ENCODE measurements around the gene PCDHA1. TPM values are rescaled to one million over a fixed set of nuclear protein-coding genes. Genes with fewer than 3 reads are reported as not detected.
A peak's percentile ranks its signal among the peaks of the same experiment; 100 is the strongest.

The PCDHA1 gene
- total RNA-seq, 1 donor from 2014 or later: 5.3 TPM

- DNase-seq (ENCODE audit: low spot score): peak; percentile 75
These were observed 202.2 kb downstream of the PCDHA1 start for GRCh38 chr5:140988100-140988499.

GRCh38 chr5:140988608-140989007, 202.7 kb downstream of the PCDHA1 start:
- DNase-seq (ENCODE audit: low spot score): no peak

- peak; percentile 18 for DNase-seq (ENCODE audit: low spot score)
These were observed 203.5 kb downstream of the PCDHA1 start for GRCh38 chr5:140989254-140990020.

- no peak for DNase-seq (ENCODE audit: low spot score)
These were observed 206.9 kb downstream of the PCDHA1 start for GRCh38 chr5:140992828-140993227.

DNA sequence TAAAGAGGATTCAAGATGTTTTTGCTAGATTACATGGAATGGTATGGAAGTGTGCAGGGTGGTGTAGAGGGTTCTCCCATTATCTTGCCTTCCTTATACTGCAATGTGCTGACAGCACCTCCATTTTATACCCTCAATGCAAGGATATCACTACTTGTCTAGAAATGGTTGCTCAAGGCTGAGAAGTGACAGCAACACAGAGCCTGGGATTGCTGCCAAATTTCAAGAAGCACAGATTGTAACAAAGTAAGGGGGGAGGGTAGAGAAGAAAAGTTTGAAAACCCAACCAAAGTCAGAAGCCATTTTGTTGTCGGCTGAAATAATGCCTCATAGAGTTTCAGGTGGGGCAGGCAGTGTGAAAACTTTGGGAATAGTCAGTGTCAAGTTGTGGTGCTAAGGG, 210.1 kb downstream of the PCDHA1 start:
- DNase-seq (ENCODE audit: low spot score): peak; percentile 16

GRCh38 chr5:140998921-140999410, 213.0 kb downstream of the PCDHA1 start:
- DNase-seq (ENCODE audit: low spot score): no peak

- DNase-seq (ENCODE audit: low spot score): no peak
These were observed 215.5 kb downstream of the PCDHA1 start for GRCh38 chr5:141001446-141001843.

- peak; percentile 51 for DNase-seq (ENCODE audit: low spot score)
These were observed 216.1 kb downstream of the PCDHA1 start for GRCh38 chr5:141001844-141002604.

- DNase-seq (ENCODE audit: low spot score): no peak
These were observed 216.6 kb downstream of the PCDHA1 start for GRCh38 chr5:141002605-141002965.

DNA sequence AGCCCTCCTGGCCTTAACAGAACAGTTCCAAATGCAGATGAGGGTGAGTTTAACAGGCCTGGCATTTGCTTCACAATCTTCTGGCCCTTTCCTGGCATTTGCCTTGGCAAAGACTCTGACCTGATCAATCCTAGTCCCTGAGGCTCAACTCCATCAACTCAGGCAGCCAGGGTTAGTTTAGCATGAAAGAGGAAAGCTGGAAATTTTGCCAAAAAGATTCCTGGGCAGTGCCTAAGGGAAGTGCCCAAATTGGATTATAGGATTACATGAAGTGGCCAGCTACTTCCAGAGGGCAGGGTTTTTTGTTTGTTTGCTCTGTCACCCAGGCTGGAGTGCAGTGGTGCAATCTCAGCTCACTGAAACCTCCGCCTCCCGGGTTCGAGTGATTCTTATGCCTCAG, 217.1 kb downstream of the PCDHA1 start:
- DNase-seq (ENCODE audit: low spot score): no peak

DNA sequence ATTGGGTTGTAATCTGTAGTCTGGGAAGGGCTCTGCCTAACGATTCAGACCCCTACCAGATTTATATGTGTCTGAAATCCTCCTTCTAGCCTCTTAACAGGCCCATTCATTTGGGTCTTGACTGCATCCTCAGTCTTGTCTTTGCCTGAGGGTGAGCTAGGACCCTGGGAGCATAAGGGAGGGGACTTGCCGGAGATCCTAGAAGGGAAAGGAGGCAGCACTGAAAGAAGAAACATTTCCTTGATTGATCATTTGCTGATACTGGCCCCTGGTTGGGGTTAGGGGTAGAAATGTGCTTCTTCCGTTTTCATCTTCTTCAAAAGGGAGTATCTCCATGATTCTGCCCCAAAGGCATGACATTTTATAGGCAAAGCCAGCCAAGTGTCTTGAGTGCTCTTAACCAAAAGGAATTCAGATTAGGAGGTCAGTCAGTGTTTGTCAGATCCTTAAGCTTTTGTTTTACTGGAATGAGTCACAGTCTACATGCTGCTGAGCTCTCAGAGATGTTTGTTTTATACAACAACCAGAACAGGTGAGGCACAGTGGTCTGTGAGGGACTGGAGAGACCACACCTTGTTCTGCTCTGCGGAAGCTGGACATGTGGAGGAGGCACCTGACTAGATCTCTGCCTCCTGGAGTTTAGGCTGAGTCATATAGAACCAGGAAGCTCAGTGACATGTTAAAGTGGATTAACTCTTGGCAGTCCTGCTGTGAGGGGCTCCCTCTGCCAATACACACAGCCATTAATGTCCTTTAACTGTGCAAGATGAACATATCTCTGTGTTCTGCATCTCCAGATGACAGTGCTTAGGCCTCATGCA, 218.1 kb downstream of the PCDHA1 start:
- DNase-seq (ENCODE audit: low spot score): peak; percentile 28

GRCh38 chr5:141007791-141008190, 221.9 kb downstream of the PCDHA1 start:
- DNase-seq (ENCODE audit: low spot score): no peak

DNA sequence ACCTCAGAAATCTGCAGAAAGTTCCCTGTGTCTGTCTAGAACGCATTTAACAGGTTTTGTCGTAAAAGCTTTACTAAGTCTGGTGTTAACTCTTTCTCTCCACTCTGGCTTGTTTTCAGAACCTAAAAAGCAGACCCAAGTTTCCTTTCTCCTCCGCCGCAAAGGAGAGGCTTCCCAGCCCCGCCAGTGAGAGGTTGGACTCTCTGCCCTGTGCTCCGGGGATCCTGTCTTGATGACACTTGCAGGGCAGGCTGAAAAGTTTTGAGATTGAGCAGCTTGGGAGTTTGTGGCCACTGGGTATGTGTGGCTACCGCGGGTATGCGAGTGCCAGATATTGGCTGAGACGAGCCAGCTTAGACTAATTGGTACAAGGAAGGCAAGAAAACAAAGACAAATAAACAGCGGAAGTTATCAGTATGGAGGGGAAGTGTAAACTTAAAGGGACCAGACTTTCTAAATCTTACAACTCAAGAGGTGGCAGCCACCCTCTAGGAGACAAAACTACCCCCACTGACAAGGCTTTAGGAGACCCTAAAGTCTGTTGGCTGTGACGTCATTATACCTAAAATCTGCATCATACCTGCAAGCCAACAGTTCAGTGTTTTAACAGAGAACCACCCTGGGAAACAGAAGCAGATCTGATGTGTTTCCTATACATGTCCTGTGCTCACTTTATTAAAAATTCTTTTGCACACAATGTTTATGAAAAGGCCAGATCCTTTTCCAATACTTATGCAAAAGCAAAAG, 224.3 kb downstream of the PCDHA1 start:
- no peak for DNase-seq (ENCODE audit: low spot score)

DNA sequence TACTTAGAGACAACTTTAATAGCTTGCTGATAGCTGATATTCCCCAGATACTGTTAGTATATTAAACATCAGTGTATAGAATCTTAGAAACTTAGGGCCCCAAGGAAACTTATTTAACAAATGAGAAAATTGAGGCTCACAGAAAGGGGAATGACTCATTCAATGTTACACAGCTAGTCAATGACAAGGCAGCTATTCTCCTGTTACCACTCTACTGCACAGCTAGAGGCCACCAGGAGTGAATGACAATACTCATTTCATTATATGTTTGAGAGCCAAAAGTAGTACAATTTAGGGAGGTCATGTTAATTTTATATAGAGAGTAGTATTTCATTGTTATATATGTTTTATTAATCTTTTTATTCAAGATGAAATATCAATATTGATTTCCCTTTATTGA, 232.0 kb downstream of the PCDHA1 start:
- DNase-seq (ENCODE audit: low spot score): no peak

- no peak for DNase-seq (ENCODE audit: low spot score)
These were observed 236.4 kb downstream of the PCDHA1 start for GRCh38 chr5:141022384-141022783.

- no peak for DNase-seq (ENCODE audit: low spot score)
These were observed 245.1 kb downstream of the PCDHA1 start for GRCh38 chr5:141031006-141031405.

DNA sequence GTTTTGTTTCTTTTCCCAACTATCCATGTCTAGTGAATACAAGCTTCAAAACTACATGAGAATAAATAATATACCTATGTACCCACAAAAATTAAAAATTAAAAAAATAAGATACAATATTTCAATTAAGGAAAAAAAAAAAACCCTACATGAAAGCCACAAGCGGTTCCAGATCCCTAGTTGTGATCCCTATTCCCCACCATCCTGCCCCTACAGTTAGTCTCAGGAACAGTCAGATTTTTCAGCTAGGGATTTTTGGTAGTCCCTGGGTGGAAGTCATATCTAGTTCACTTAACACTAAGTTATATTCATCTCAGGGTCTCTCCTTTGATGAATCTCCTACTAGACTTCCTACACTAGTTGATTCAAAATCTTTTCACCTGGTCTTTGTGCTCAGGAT, 246.7 kb downstream of the PCDHA1 start:
- DNase-seq (ENCODE audit: low spot score): no peak

- DNase-seq (ENCODE audit: low spot score): peak; percentile 3
These were observed 253.1 kb downstream of the PCDHA1 start for GRCh38 chr5:141039061-141039460.

DNA sequence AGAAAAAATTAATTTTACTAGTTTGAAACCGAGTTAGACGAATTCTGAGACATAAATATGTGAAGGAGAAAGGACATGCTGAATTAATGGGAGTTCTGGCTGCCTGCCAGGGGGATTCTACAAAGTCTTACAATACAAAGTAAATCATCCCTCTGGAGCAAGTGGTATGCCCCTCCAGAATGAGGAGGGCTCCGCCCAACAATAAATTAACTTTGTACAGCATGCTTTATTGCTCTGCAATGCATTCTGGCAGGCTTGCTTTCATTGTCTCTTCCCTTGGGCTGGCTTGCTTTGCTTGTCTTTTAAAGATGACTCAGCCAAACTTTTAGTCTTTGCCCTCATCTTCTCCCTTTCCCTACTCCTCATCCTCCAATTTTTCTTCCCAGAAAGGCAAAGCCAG, 253.6 kb downstream of the PCDHA1 start:
- DNase-seq (ENCODE audit: low spot score): peak; percentile 70

DNA sequence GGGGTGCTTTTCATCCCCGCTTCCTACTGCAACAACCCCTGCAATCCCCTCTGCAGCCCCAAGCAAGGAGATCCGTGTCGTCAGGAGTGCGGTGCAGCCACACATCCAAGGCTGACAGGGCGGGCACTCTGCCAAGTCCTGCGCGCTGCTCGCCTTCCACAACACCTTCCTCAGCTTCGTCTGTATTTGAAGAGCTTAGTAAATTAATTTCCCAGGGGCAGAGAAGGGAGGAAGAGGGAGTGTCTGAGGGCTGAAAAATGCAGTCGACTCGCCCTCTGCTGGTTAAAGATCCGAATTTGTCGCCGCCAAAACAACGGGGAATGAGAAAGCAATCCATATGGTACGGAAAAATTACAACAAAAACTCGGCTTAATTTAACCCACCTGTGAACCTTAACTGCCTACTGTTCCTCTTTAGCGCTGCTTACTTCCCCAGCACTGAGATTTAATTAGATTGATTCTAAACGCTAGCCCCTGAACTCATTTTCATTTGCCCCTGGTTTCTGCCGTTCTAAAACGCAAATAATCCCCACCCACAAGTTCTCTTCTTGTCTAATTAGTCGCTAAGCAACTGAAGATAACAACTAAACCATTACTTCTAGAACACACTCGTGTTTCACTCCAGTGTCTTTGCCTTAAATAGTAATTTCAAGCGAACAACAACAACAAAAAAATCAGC, 254.3 kb downstream of the PCDHA1 start:
- DNase-seq (ENCODE audit: low spot score): peak; percentile 49
